ENCODE measurements around the gene PRAMEF12. TPM values are rescaled to one million over a fixed set of nuclear protein-coding genes. Genes with fewer than 3 reads are reported as not detected.
"Not testable (repeated sequence)": the region's sequence is repeated elsewhere in the genome, so short reads cannot be mapped to it uniquely, and the experiment has no call there.

The PRAMEF12 gene
- total RNA-seq = not detected

- ChIA-PET POLR2A (no interaction called here), CTCF (no interaction called here)
- Mint-ChIP-seq H3K4me3 (no peak within 1 kb of the TSS), H3K36me3 (no peaks in the 10 kb centered on the region), H3K4me1 (ENCODE audit: low read depth) (no peaks in the 10 kb centered on the region), H3K27me3 (peaks cover 24% of the 10 kb centered on the region), H3K9me3 (no peaks in the 10 kb centered on the region), H3K27ac (no peak within 1 kb of the TSS)
- intact Hi-C loops (cut with micrococcal nuclease) = no loop called here
- DNase-seq = no peak
Measured at GRCh38 chr1:12773438-12773837, at the start of gene PRAMEF12. TSS of gene PRAMEF12 (plus strand) at chr1:12773738. CDS start at chr1:12774868, 1,130 bp downstream.

GRCh38 chr1:12728391-12728790 lies 45.1 kb upstream of the PRAMEF12 start:
- intact Hi-C loops (cut with micrococcal nuclease) = no loop called here
- Mint-ChIP-seq H3K4me3 (no peak overlapping the region), H3K27me3 (peaks cover 39% of the 10 kb centered on the region), H3K4me1 (ENCODE audit: low read depth) (no peaks in the 10 kb centered on the region), H3K9me3 (peaks cover 18% of the 10 kb centered on the region), H3K36me3 (no peaks in the 10 kb centered on the region), H3K27ac (no peak overlapping the region)
- DNase-seq = no peak
- CTCF ChIA-PET = no interaction called here
- POLR2A ChIA-PET = no interaction called here

GRCh38 chr1:12730156-12730555 lies 43.4 kb upstream of the PRAMEF12 start:
- H3K9me3 Mint-ChIP-seq = peaks cover 18% of the 10 kb centered on the region
- intact Hi-C loops (cut with micrococcal nuclease) = no loop called here
- peaks cover 46% of the 10 kb centered on the region for H3K27me3 Mint-ChIP-seq
- no peak for DNase-seq
- no peak overlapping the region for H3K27ac Mint-ChIP-seq
- no peak overlapping the region for H3K4me3 Mint-ChIP-seq
- H3K36me3 Mint-ChIP-seq = no peaks in the 10 kb centered on the region
- ChIA-PET POLR2A (no interaction called here), CTCF (no interaction called here)
- H3K4me1 Mint-ChIP-seq (ENCODE audit: low read depth) = no peaks in the 10 kb centered on the region

DNA sequence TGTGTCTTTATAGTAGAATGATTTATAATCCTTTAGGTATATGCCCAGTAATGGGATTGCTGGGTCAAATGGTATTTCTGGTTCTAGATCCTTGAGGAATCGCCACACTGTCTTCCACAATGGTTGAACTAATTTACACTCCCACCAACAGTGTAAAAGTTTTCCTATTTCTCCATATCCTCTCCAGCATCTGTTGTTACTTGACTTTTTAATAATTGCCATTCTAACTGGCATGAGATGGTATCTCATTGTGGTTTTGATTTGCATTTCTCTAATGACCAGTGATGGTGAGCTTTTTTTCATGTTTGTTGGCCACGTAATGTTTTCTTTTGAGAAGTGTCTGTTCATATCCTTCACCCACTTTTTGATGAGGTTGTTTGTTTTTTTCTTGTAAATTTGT lies 42.5 kb upstream of the PRAMEF12 start:
- H3K4me1 Mint-ChIP-seq (ENCODE audit: low read depth); H3K4me3 Mint-ChIP-seq; intact Hi-C loops (cut with micrococcal nuclease); POLR2A ChIA-PET; DNase-seq; CTCF ChIA-PET; H3K27ac Mint-ChIP-seq; H3K36me3 Mint-ChIP-seq: not testable (repeated sequence)
- Mint-ChIP-seq H3K27me3 (peaks cover 50% of the 10 kb centered on the region), H3K9me3 (peaks cover 21% of the 10 kb centered on the region)

DNA sequence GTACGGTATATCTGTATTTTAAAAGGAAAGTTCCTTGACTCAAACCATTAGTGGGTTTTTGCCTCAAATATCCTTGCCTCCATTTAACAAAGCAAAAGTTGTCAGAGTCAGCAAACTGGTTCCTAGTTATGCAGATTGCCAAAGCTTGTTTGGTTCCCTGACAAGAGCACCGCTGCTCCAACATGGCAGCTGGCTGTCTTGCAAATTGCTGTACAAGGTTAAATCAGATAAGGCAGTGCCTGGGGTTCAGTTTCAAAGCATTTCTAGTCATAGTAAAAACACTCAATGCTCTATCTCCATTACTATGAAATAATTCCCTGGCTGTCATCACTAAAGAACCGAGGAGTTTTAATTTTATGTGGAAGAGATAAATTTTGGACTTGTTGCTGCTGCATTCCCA lies 38.9 kb upstream of the PRAMEF12 start:
- Mint-ChIP-seq H3K27ac (no peak overlapping the region), H3K4me1 (ENCODE audit: low read depth) (no peaks in the 10 kb centered on the region), H3K27me3 (peaks cover 61% of the 10 kb centered on the region), H3K36me3 (peaks cover 2% of the 10 kb centered on the region), H3K9me3 (peaks cover 31% of the 10 kb centered on the region), H3K4me3 (no peak overlapping the region)
- POLR2A ChIA-PET = no interaction called here
- DNase-seq = no peak
- intact Hi-C loops (cut with micrococcal nuclease) = no loop called here
- CTCF ChIA-PET = no interaction called here

DNA sequence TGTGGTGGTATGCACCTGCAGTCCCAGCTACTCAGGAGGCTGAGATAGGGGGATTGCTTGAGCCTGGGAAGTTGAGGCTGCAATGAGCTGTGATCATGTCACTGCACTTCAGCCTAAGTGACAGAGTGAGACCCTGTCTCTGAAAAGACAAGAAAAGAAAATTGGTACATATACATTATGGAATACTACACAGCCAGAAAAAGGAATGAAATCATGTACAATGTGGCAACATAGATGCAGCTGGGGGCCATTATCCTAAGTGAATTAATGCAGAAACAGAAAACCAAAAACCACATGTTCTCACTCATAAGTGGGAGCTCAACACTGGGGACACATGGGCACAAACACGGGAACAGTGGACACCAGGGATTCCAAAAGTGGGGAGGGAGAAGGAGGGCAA lies 34.6 kb upstream of the PRAMEF12 start:
- peaks cover 14% of the 10 kb centered on the region for H3K9me3 Mint-ChIP-seq
- ChIA-PET POLR2A (no interaction called here), CTCF (no interaction called here)
- intact Hi-C loops (cut with micrococcal nuclease) = no loop called here
- no peak overlapping the region for H3K27ac Mint-ChIP-seq
- peaks cover 2% of the 10 kb centered on the region for H3K36me3 Mint-ChIP-seq
- H3K4me3 Mint-ChIP-seq = no peak overlapping the region
- peaks cover 37% of the 10 kb centered on the region for H3K27me3 Mint-ChIP-seq
- no peaks in the 10 kb centered on the region for H3K4me1 Mint-ChIP-seq (ENCODE audit: low read depth)
- no peak for DNase-seq

GRCh38 chr1:12739613-12740012 lies 33.9 kb upstream of the PRAMEF12 start:
- H3K27ac Mint-ChIP-seq = no peak overlapping the region
- no peaks in the 10 kb centered on the region for H3K4me1 Mint-ChIP-seq (ENCODE audit: low read depth)
- peaks cover 2% of the 10 kb centered on the region for H3K36me3 Mint-ChIP-seq
- peaks cover 14% of the 10 kb centered on the region for H3K9me3 Mint-ChIP-seq
- POLR2A ChIA-PET = no interaction called here
- CTCF ChIA-PET = no interaction called here
- no peak for DNase-seq
- intact Hi-C loops (cut with micrococcal nuclease) = no loop called here
- H3K4me3 Mint-ChIP-seq = no peak overlapping the region
- peaks cover 38% of the 10 kb centered on the region for H3K27me3 Mint-ChIP-seq

- no peaks in the 10 kb centered on the region for H3K36me3 Mint-ChIP-seq
- peaks cover 37% of the 10 kb centered on the region for H3K27me3 Mint-ChIP-seq
- H3K27ac Mint-ChIP-seq = no peak overlapping the region
- intact Hi-C loops (cut with micrococcal nuclease) = no loop called here
- H3K9me3 Mint-ChIP-seq = peaks cover 3% of the 10 kb centered on the region
- no peak overlapping the region for H3K4me3 Mint-ChIP-seq
- no peak for DNase-seq
- ChIA-PET CTCF (no interaction called here), POLR2A (no interaction called here)
- no peaks in the 10 kb centered on the region for H3K4me1 Mint-ChIP-seq (ENCODE audit: low read depth)
Measured at GRCh38 chr1:12741946-12742345, 31.6 kb upstream of the PRAMEF12 start.

- Mint-ChIP-seq H3K4me1 (ENCODE audit: low read depth) (no peaks in the 10 kb centered on the region), H3K27me3 (peaks cover 30% of the 10 kb centered on the region), H3K36me3 (peaks cover 6% of the 10 kb centered on the region), H3K27ac (no peak overlapping the region), H3K4me3 (no peak overlapping the region), H3K9me3 (peaks cover 25% of the 10 kb centered on the region)
- DNase-seq = no peak
- intact Hi-C loops (cut with micrococcal nuclease) = no loop called here
- POLR2A ChIA-PET = no interaction called here
- CTCF ChIA-PET = no interaction called here
Measured at GRCh38 chr1:12745126-12745991, 28.2 kb upstream of the PRAMEF12 start.

- peak; percentile 10 for DNase-seq
- Mint-ChIP-seq H3K9me3 (peaks cover 28% of the 10 kb centered on the region), H3K4me3 (no peak within 1 kb of the TSS), H3K36me3 (peaks cover 6% of the 10 kb centered on the region), H3K4me1 (ENCODE audit: low read depth) (no peaks in the 10 kb centered on the region), H3K27ac (no peak within 1 kb of the TSS), H3K27me3 (peaks cover 33% of the 10 kb centered on the region)
- intact Hi-C loops (cut with micrococcal nuclease) = no loop called here
- POLR2A ChIA-PET = no interaction called here
- CTCF ChIA-PET = no interaction called here
Measured at GRCh38 chr1:12745992-12746323, 27.6 kb upstream of the PRAMEF12 start, which contains the start of gene CFAP107. TSS of gene CFAP107 (plus strand) at chr1:12746200. CDS start at chr1:12746431, 231 bp downstream.

- ChIA-PET CTCF (no interaction called here), POLR2A (no interaction called here)
- Mint-ChIP-seq H3K9me3 (peaks cover 28% of the 10 kb centered on the region), H3K27ac (no peak overlapping the region), H3K36me3 (peaks cover 6% of the 10 kb centered on the region), H3K27me3 (peaks cover 31% of the 10 kb centered on the region), H3K4me3 (no peak overlapping the region), H3K4me1 (ENCODE audit: low read depth) (no peaks in the 10 kb centered on the region)
- intact Hi-C loops (cut with micrococcal nuclease) = no loop called here
- no peak for DNase-seq
Measured at GRCh38 chr1:12748778-12749355, 24.7 kb upstream of the PRAMEF12 start.

- intact Hi-C loops (cut with micrococcal nuclease) = no loop called here
- DNase-seq = no peak
- no peak overlapping the region for H3K4me3 Mint-ChIP-seq
- ChIA-PET POLR2A (no interaction called here), CTCF (no interaction called here)
- H3K36me3 Mint-ChIP-seq = no peaks in the 10 kb centered on the region
- H3K27me3 Mint-ChIP-seq = peaks cover 18% of the 10 kb centered on the region
- no peaks in the 10 kb centered on the region for H3K4me1 Mint-ChIP-seq (ENCODE audit: low read depth)
- no peak overlapping the region for H3K27ac Mint-ChIP-seq
- peaks cover 7% of the 10 kb centered on the region for H3K9me3 Mint-ChIP-seq
Measured at GRCh38 chr1:12754738-12755137, 18.8 kb upstream of the PRAMEF12 start.

DNA sequence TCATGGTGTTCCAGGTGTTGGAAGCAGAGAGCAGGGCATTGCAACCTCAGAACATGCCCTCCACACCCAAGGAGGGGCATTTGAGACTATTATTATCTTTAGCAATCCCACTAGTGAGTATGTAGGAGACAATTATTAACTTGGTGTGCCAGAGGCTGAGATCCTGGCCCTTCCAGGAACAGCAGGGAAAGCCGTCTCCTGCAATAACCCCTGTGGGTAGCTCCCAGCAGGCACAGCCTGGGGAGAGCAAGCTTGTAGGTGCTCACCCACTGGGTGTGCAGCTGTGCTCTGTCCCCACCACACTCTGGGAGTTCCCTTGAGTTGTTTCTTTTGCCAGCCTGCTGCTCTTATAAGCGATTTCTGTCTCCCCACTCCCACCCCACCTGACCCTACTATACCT lies 17.3 kb upstream of the PRAMEF12 start:
- CTCF ChIA-PET = no interaction called here
- POLR2A ChIA-PET = no interaction called here
- no peaks in the 10 kb centered on the region for H3K4me1 Mint-ChIP-seq (ENCODE audit: low read depth)
- no peak overlapping the region for H3K27ac Mint-ChIP-seq
- DNase-seq = no peak
- peaks cover 16% of the 10 kb centered on the region for H3K27me3 Mint-ChIP-seq
- H3K4me3 Mint-ChIP-seq = no peak overlapping the region
- H3K9me3 Mint-ChIP-seq = no peaks in the 10 kb centered on the region
- intact Hi-C loops (cut with micrococcal nuclease) = no loop called here
- no peaks in the 10 kb centered on the region for H3K36me3 Mint-ChIP-seq

All from activated CD4-positive, alpha-beta memory T cell treated with anti-CD3 and anti-CD28 coated beads for 36 hours (primary cell).